Liver (tissue), 10 donors: Measurements from ENCODE around the gene LRRC10B. TPM values are rescaled to one million over a fixed set of nuclear protein-coding genes. Genes with fewer than 3 reads are reported as not detected.

Source experiments
- DNase-seq: peaks from one replicate; pipeline ENCODE4 v3.0.0-alpha.2; 2017; ENCODE audit warnings: low spot score
- H3K27ac ChIP-seq, 2 donors: one replicate each; pipeline ENCODE4 v1.7.0; 2013; ENCODE audit warnings: inconsistent platforms in 2 of 2, low read length in 2 of 2, control low read depth in 1 of 2, low read depth in 1 of 2, mild to moderate bottlenecking in 1 of 2
- H3K27me3 ChIP-seq, 4 donors: one replicate each; pipeline versions ENCODE4 v1.6.1 to v1.7.0; 2013; ENCODE audit warnings: low read length in 3 of 4, inconsistent platforms in 1 of 4, mild to moderate bottlenecking in 1 of 4, moderate library complexity in 1 of 4; ENCODE audit not compliant: control insufficient read depth in 4 of 4, insufficient read depth in 4 of 4
- H3K36me3 ChIP-seq, 4 donors: one replicate each; pipeline versions ENCODE4 v1.6.1 to v1.7.0; 2013; ENCODE audit warnings: low read length in 3 of 4, mild to moderate bottlenecking in 3 of 4, low read depth in 1 of 4, moderate library complexity in 1 of 4; ENCODE audit not compliant: control insufficient read depth in 4 of 4, insufficient read depth in 3 of 4
- H3K4me1 ChIP-seq, 4 donors: one replicate each; pipeline versions ENCODE4 v1.6.1 to v1.7.0; 2013; ENCODE audit warnings: low read length in 3 of 4, mild to moderate bottlenecking in 3 of 4, moderate library complexity in 1 of 4; ENCODE audit not compliant: control insufficient read depth in 4 of 4, insufficient read depth in 4 of 4
- H3K4me3 ChIP-seq, 3 donors: one replicate each; pipeline versions ENCODE4 v1.6.1 to v1.7.0; 2013; ENCODE audit warnings: low read length in 3 of 3, control low read depth in 1 of 3, low read depth in 1 of 3, mild to moderate bottlenecking in 1 of 3
- H3K9ac ChIP-seq, 2 donors: one replicate each; pipeline ENCODE4 v1.7.0; 2013; ENCODE audit warnings: low read length in 2 of 2, mild to moderate bottlenecking in 2 of 2, moderate library complexity in 2 of 2, control low read depth in 1 of 2, low read depth in 1 of 2
- H3K9me3 ChIP-seq, 4 donors: one replicate each; pipeline versions ENCODE4 v1.6.1 to v1.7.0; 2013; ENCODE audit warnings: low read length in 3 of 4; ENCODE audit not compliant: control insufficient read depth in 4 of 4
- EGR1 ChIP-seq, 2 donors: IDR thresholded peaks; 2 replicates each; pipeline ENCODE4 v1.6.1; 2016 to 2018; ENCODE audit warnings: antibody characterized with exemption in 2 of 2, low read depth in 2 of 2
- FOXA1 ChIP-seq: IDR thresholded peaks from 2 replicates; pipeline ENCODE4 v1.6.1; 2016; ENCODE audit warnings: antibody characterized with exemption
- FOXA2 ChIP-seq: IDR thresholded peaks from 2 replicates; pipeline ENCODE4 v1.6.1; 2016; ENCODE audit warnings: antibody characterized with exemption
- HNF4A ChIP-seq, 2 donors: conservative IDR thresholded peaks; 2 replicates each; pipeline ENCODE4 v1.6.1; 2016; ENCODE audit warnings: antibody characterized with exemption in 2 of 2, mild to moderate bottlenecking in 2 of 2
- HNF4G ChIP-seq: IDR thresholded peaks from 2 replicates; pipeline ENCODE4 v1.6.1; 2016; ENCODE audit warnings: antibody characterized with exemption
- MAX ChIP-seq: IDR thresholded peaks from 2 replicates; pipeline ENCODE4 v1.6.1; 2016; ENCODE audit warnings: antibody characterized with exemption
- NR2F2 ChIP-seq: IDR thresholded peaks from 2 replicates; pipeline ENCODE4 v1.6.1; 2016; ENCODE audit warnings: antibody characterized with exemption
- RAD21 ChIP-seq, 2 donors: IDR thresholded peaks; 2 replicates each; pipeline ENCODE4 v1.6.1; 2016; ENCODE audit warnings: antibody characterized with exemption in 2 of 2, mild to moderate bottlenecking in 2 of 2
- RXRA ChIP-seq, 2 donors: IDR thresholded peaks; 2 replicates each; pipeline ENCODE4 v1.6.1; 2017 to 2018; ENCODE audit warnings: antibody characterized with exemption in 2 of 2, mild to moderate bottlenecking in 1 of 2
- TAF1 ChIP-seq: conservative IDR thresholded peaks from 2 replicates; pipeline ENCODE4 v1.6.1; 2016; ENCODE audit warnings: antibody characterized with exemption, mild to moderate bottlenecking
- YY1 ChIP-seq: IDR thresholded peaks from 2 replicates; pipeline ENCODE4 v1.6.1; 2016; ENCODE audit warnings: antibody characterized with exemption, mild to moderate bottlenecking
- WGBS: extraction: QIAGEN DNeasy Blood & Tissue Kit; methylation state at CpG from one replicate; pipeline ENCODE4 v1.1.7; 2013; 5-methylcytosine and 5-hydroxymethylcytosine counted together
- polyA plus RNA-seq, 2 donors: library from polyadenylated mRNA; stranded (reverse) in 1 of 2; unstranded in 1 of 2; fragments of 200-250 nt in 1 of 2; fragments of >200 nt in 1 of 2; fragmentation: Nextera tagmentation in 1 of 2; extraction: Ambion mirVana in 1 of 2; gene quantifications; one replicate each; pipeline versions ENCODE4 v1.2.1 to v1.2.3, GENCODE V29; 2013 to 2015
- small RNA-seq: library from RNA; depleted of rRNA; stranded (forward); fragments of <200 nt; gene quantifications from one replicate; pipeline ENCODE3, GENCODE V24; 2014
- total RNA-seq, 2 donors: library from RNA; depleted of rRNA; stranded (reverse); fragments of >200 nt; gene quantifications; one replicate each; pipeline ENCODE4 v1.2.3, GENCODE V29; 2014
- TF ChIP-seq, protein P1 (sequence below): IDR thresholded peaks from 2 replicates; pipeline ENCODE4 v1.6.1; 2016; ENCODE audit warnings: antibody characterized with exemption
- TF ChIP-seq, protein P2 (sequence below): IDR thresholded peaks from 2 replicates; pipeline ENCODE4 v1.6.1; 2016; ENCODE audit warnings: antibody characterized with exemption
- TF ChIP-seq, protein P3 (sequence below): fragments of 150-350 bp; IDR thresholded peaks from 2 replicates; pipeline ENCODE4 v1.5.1; 2017; ENCODE audit warnings: improper control_type of control experiment, low read depth, low read length; ENCODE audit not compliant: missing input control
- donor health status: healthy.
- donor health status: healthy.
- donor health status: healthy.
- donor health status: healthy.
- donor health status: healthy.

Gene LRRC10B
- total and polyA plus RNA-seq, 4 donors, result 0.03 to 0.08 TPM; not detected in 2

GRCh38 chr11:61555978-61556377, 47.4 kb downstream of the LRRC10B start:
- TF ChIP-seq EGR1 (IDR thresholded peaks at IDR 0.05; ENCODE audit: low read depth in 2 of 2) (no peak), HNF4A (conservative IDR thresholded peaks at IDR 0.05) (no peak), MAX (no peak)
- 75% methylated on average over 10 of the region's 10 CpGs for WGBS
- Histone ChIP-seq H3K9ac (no peak overlapping the region), H3K27ac (no peak overlapping the region), H3K4me1 (no peaks in the 10 kb centered on the region), H3K9me3 (no peaks in the 10 kb centered on the region), H3K4me3 (no peak overlapping the region), H3K36me3 (no peaks in the 10 kb centered on the region), H3K27me3 (no peaks in the 10 kb centered on the region)
- DNase-seq, result no peak

GRCh38 chr11:61556621-61557020, 48.1 kb downstream of the LRRC10B start:
- Histone ChIP-seq H3K4me1 (no peaks in the 10 kb centered on the region), H3K27ac (no peak overlapping the region), H3K4me3 (no peak overlapping the region), H3K27me3 (no peaks in the 10 kb centered on the region), H3K9ac (no peak overlapping the region), H3K9me3 (no peaks in the 10 kb centered on the region), H3K36me3 (no peaks in the 10 kb centered on the region)
- no peak for TF ChIP-seq RXRA (IDR thresholded peaks at IDR 0.05)
- no peak for TF ChIP-seq HNF4G
- TF ChIP-seq HNF4A (conservative IDR thresholded peaks at IDR 0.05), result no peak
- TF ChIP-seq FOXA2, result no peak
- TF ChIP-seq, protein P1, sequence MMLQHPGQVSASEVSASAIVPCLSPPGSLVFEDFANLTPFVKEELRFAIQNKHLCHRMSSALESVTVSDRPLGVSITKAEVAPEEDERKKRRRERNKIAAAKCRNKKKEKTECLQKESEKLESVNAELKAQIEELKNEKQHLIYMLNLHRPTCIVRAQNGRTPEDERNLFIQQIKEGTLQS, result no peak
- TF ChIP-seq FOXA1, result no peak
- TF ChIP-seq, protein P2, sequence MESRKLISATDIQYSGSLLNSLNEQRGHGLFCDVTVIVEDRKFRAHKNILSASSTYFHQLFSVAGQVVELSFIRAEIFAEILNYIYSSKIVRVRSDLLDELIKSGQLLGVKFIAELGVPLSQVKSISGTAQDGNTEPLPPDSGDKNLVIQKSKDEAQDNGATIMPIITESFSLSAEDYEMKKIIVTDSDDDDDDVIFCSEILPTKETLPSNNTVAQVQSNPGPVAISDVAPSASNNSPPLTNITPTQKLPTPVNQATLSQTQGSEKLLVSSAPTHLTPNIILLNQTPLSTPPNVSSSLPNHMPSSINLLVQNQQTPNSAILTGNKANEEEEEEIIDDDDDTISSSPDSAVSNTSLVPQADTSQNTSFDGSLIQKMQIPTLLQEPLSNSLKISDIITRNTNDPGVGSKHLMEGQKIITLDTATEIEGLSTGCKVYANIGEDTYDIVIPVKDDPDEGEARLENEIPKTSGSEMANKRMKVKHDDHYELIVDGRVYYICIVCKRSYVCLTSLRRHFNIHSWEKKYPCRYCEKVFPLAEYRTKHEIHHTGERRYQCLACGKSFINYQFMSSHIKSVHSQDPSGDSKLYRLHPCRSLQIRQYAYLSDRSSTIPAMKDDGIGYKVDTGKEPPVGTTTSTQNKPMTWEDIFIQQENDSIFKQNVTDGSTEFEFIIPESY, result no peak
- no peak for TF ChIP-seq TAF1
- TF ChIP-seq, protein P3, sequence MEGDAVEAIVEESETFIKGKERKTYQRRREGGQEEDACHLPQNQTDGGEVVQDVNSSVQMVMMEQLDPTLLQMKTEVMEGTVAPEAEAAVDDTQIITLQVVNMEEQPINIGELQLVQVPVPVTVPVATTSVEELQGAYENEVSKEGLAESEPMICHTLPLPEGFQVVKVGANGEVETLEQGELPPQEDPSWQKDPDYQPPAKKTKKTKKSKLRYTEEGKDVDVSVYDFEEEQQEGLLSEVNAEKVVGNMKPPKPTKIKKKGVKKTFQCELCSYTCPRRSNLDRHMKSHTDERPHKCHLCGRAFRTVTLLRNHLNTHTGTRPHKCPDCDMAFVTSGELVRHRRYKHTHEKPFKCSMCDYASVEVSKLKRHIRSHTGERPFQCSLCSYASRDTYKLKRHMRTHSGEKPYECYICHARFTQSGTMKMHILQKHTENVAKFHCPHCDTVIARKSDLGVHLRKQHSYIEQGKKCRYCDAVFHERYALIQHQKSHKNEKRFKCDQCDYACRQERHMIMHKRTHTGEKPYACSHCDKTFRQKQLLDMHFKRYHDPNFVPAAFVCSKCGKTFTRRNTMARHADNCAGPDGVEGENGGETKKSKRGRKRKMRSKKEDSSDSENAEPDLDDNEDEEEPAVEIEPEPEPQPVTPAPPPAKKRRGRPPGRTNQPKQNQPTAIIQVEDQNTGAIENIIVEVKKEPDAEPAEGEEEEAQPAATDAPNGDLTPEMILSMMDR, result no peak
- TF ChIP-seq YY1, result no peak
- no peak for TF ChIP-seq MAX
- TF ChIP-seq NR2F2, result no peak
- no peak for TF ChIP-seq RAD21 (IDR thresholded peaks at IDR 0.05)
- TF ChIP-seq EGR1 (IDR thresholded peaks at IDR 0.05; ENCODE audit: low read depth in 2 of 2), result no peak
- WGBS, result 81% methylated on average over 3 of the region's 3 CpGs
- DNase-seq, result no peak

Small RNAs within 50 kb of the gene (small RNA-seq; reads per million reads assigned to genes)
- not detected for gene MIR4488

Other genes starting within 250 kb of the LRRC10B start
- gene VWCE, start 213.4 kb upstream of the LRRC10B start, total RNA-seq, result 1 to 10 TPM; 1.9 to 3.3 TPM
- gene VWCE, start 213.4 kb upstream of the LRRC10B start, polyA plus RNA-seq, result 1 to 10 TPM; 2.2 to 6.0 TPM
- gene DDB1, start 175.6 kb upstream of the LRRC10B start, total RNA-seq, result 100 to 1,000 TPM; 108 to 146 TPM
- gene DDB1, start 175.6 kb upstream of the LRRC10B start, polyA plus RNA-seq, result 10 to 100 TPM; 37.5 to 70.2 TPM
- gene TKFC, start 175.5 kb upstream of the LRRC10B start, total RNA-seq, result 10 to 100 TPM; 15.7 to 47.7 TPM
- gene TKFC, start 175.5 kb upstream of the LRRC10B start, polyA plus RNA-seq, result 100 to 1,000 TPM in 1 of 2 donors, 10 to 100 TPM in 1; 59.2 to 134 TPM
- 10 to 100 TPM; 22.2 to 36.5 TPM for gene CYB561A3, start 146.9 kb upstream of the LRRC10B start, total RNA-seq
- gene CYB561A3, start 146.9 kb upstream of the LRRC10B start, polyA plus RNA-seq, result 10 to 100 TPM; 20.2 to 34.6 TPM
- gene TMEM138, start 146.4 kb upstream of the LRRC10B start, total RNA-seq, result 10 to 100 TPM; 13.5 to 19.7 TPM
- 10 to 100 TPM; 28.8 to 39.6 TPM for gene TMEM138, start 146.4 kb upstream of the LRRC10B start, polyA plus RNA-seq
- 1 to 10 TPM; 3.3 to 3.8 TPM for gene TMEM216, start 116.2 kb upstream of the LRRC10B start, total RNA-seq
- 1 to 10 TPM; 2.3 to 4.0 TPM for gene TMEM216, start 116.2 kb upstream of the LRRC10B start, polyA plus RNA-seq
- gene CPSF7, start 78.8 kb upstream of the LRRC10B start, total RNA-seq, result 10 to 100 TPM; 21.0 to 23.3 TPM
- 10 to 100 TPM; 12.5 to 23.7 TPM for gene CPSF7, start 78.8 kb upstream of the LRRC10B start, polyA plus RNA-seq
- 10 to 100 TPM; 25.5 to 32.2 TPM for gene SDHAF2, start 78.6 kb upstream of the LRRC10B start, total RNA-seq
- 10 to 100 TPM; 28.1 to 46.9 TPM for gene SDHAF2, start 78.6 kb upstream of the LRRC10B start, polyA plus RNA-seq
- gene SYT7, start 72.3 kb downstream of the LRRC10B start, total RNA-seq, result 100 to 1,000 TPM in 1 of 2 donors, 1 to 10 TPM in 1; 2.1 to 114 TPM
- gene SYT7, start 72.3 kb downstream of the LRRC10B start, polyA plus RNA-seq, result 10 to 100 TPM; 15.2 to 46.4 TPM
- gene DAGLA, start 171.6 kb downstream of the LRRC10B start, total RNA-seq, result under 1 TPM; 0.67 to 0.84 TPM
- under 1 TPM; 0.13 to 0.53 TPM for gene DAGLA, start 171.6 kb downstream of the LRRC10B start, polyA plus RNA-seq
- gene MYRF, start 243.9 kb downstream of the LRRC10B start, total RNA-seq, result 1 to 10 TPM; 3.5 to 6.5 TPM
- gene MYRF, start 243.9 kb downstream of the LRRC10B start, polyA plus RNA-seq, result 1 to 10 TPM; 4.4 to 4.5 TPM